ENCODE measurements around the gene TMEM163.
A peak's percentile ranks its signal among the peaks of the same experiment; 100 is the strongest.
"Not testable (repeated sequence)": the region's sequence is repeated elsewhere in the genome, so short reads cannot be mapped to it uniquely, and the experiment has no call there.

Gene TMEM163

GRCh38 chr2:134581877-134582546 lies 136.8 kb downstream of the TMEM163 start:
- DNase-seq (ENCODE audit: low spot score), result no peak

- DNase-seq (ENCODE audit: low spot score), result no peak
Measured at GRCh38 chr2:134578316-134578715, 140.5 kb downstream of the TMEM163 start.

GRCh38 chr2:134576478-134576877 lies 142.3 kb downstream of the TMEM163 start:
- peak; percentile 12 for DNase-seq (ENCODE audit: low spot score)

- DNase-seq (ENCODE audit: low spot score), result no peak
Measured at GRCh38 chr2:134575888-134576287, 142.9 kb downstream of the TMEM163 start.

- no peak for DNase-seq (ENCODE audit: low spot score)
Measured at GRCh38 chr2:134574611-134575330, 144.0 kb downstream of the TMEM163 start.

- no peak for DNase-seq (ENCODE audit: low spot score)
Measured at GRCh38 chr2:134573724-134574123, 145.1 kb downstream of the TMEM163 start.

- no peak for DNase-seq (ENCODE audit: low spot score)
Measured at GRCh38 chr2:134573085-134573370, 145.8 kb downstream of the TMEM163 start.

- no peak for DNase-seq (ENCODE audit: low spot score)
Measured at GRCh38 chr2:134572314-134573084, 146.3 kb downstream of the TMEM163 start.

GRCh38 chr2:134570676-134571075 lies 148.1 kb downstream of the TMEM163 start:
- DNase-seq (ENCODE audit: low spot score), result peak; percentile 10

GRCh38 chr2:134568413-134568812 lies 150.4 kb downstream of the TMEM163 start:
- DNase-seq (ENCODE audit: low spot score), result no peak

GRCh38 chr2:134567666-134568065 lies 151.1 kb downstream of the TMEM163 start:
- DNase-seq (ENCODE audit: low spot score), result no peak

- not testable (repeated sequence) for DNase-seq (ENCODE audit: low spot score)
Measured at GRCh38 chr2:134564955-134565354, 153.8 kb downstream of the TMEM163 start.

GRCh38 chr2:134564549-134564948 lies 154.3 kb downstream of the TMEM163 start:
- no peak for DNase-seq (ENCODE audit: low spot score)

GRCh38 chr2:134558208-134558830 lies 160.5 kb downstream of the TMEM163 start:
- no peak for DNase-seq (ENCODE audit: low spot score)

- no peak for DNase-seq (ENCODE audit: low spot score)
Measured at GRCh38 chr2:134555411-134555810, 163.4 kb downstream of the TMEM163 start.

GRCh38 chr2:134553657-134554056 lies 165.1 kb downstream of the TMEM163 start:
- no peak for DNase-seq (ENCODE audit: low spot score)

GRCh38 chr2:134550566-134551164 lies 168.1 kb downstream of the TMEM163 start:
- DNase-seq (ENCODE audit: low spot score), result no peak

GRCh38 chr2:134549104-134549503 lies 169.7 kb downstream of the TMEM163 start:
- DNase-seq (ENCODE audit: low spot score), result no peak

- no peak for DNase-seq (ENCODE audit: low spot score)
Measured at GRCh38 chr2:134540990-134541389, 177.8 kb downstream of the TMEM163 start.

GRCh38 chr2:134539981-134540380 lies 178.8 kb downstream of the TMEM163 start:
- no peak for DNase-seq (ENCODE audit: low spot score)

GRCh38 chr2:134537702-134538101 lies 181.1 kb downstream of the TMEM163 start:
- no peak for DNase-seq (ENCODE audit: low spot score)

GRCh38 chr2:134537121-134537520 lies 181.7 kb downstream of the TMEM163 start:
- no peak for DNase-seq (ENCODE audit: low spot score)

Data from NAMALWA (cell line).